Ascending aorta (tissue), 2 donors: ENCODE measurements around the gene ZNF70. TPM values are rescaled to one million over a fixed set of nuclear protein-coding genes. Genes with fewer than 3 reads are reported as not detected.

ENCODE experiments used
- DNase-seq, 2 donors: peaks; one replicate each; pipeline ENCODE4 v3.0.0-alpha.2; 2019; ENCODE audit warnings: low spot score in 2 of 2
- H3K27ac ChIP-seq, 2 donors: fragments of 200-600 bp; sonication (generic); one replicate each; pipeline ENCODE4 v1.5.1; 2016 to 2017; ENCODE audit warnings: mild to moderate bottlenecking in 1 of 2
- H3K27me3 ChIP-seq: fragments of 200-600 bp; sonication (generic); one replicate; pipeline ENCODE4 v1.5.1; 2017
- H3K36me3 ChIP-seq, 2 donors: fragments of 200-600 bp; sonication (generic); one replicate each; pipeline ENCODE4 v1.5.1; 2016
- H3K4me1 ChIP-seq, 2 donors: fragments of 200-600 bp; sonication (generic); one replicate each; pipeline ENCODE4 v1.5.1; 2016 to 2017; ENCODE audit warnings: mild to moderate bottlenecking in 1 of 2
- H3K4me3 ChIP-seq, 2 donors: fragments of 200-600 bp; sonication (generic); one replicate each; pipeline ENCODE4 v1.5.1; 2016 to 2017; ENCODE audit warnings: mild to moderate bottlenecking in 1 of 2
- H3K9me3 ChIP-seq, 2 donors: fragments of 200-600 bp; sonication (generic); one replicate each; pipeline ENCODE4 v1.5.1; 2016
- CTCF ChIP-seq, 3 experiments: fragments of 200-600 bp in 2 of 3; fragments of 450-650 bp in 1 of 3; sonication (generic) in 2 of 3; IDR thresholded peaks; one replicate each; pipeline ENCODE4 v1.5.1; 2016 to 2019; ENCODE audit warnings: antibody characterized with exemption in 3 of 3, mild to moderate bottlenecking in 1 of 3, moderate library complexity in 1 of 3
- intact Hi-C: fragments of 100-400 bp; cut with DNase I; formaldehyde crosslinking; loops from one replicate; pipeline ENCODE4 v1.15.1; 2023
- total RNA-seq: library from RNA; depleted of rRNA; stranded (reverse); fragments of >200 nt; gene quantifications from one replicate; pipeline ENCODE4 v1.1.0, GENCODE V29; 2016

ZNF70 gene
- total RNA-seq, 1 donor from 2014 or later, result 5.2 TPM

- TF ChIP-seq CTCF (IDR thresholded peaks at IDR 0.05), result no peak
- Histone ChIP-seq H3K27me3 (no peaks in the 10 kb centered on the region), H3K4me3 (no peak overlapping the region), H3K27ac (no peak overlapping the region), H3K9me3 (no peaks in the 10 kb centered on the region), H3K4me1 (no peaks in the 10 kb centered on the region), H3K36me3 (no peaks in the 10 kb centered on the region)
- intact Hi-C loops, result no loop called here
- DNase-seq, result no peak
These were observed 4.2 kb upstream of the ZNF70 start for GRCh38 chr22:23754980-23755636.

- intact Hi-C loops, result no loop called here
- no peaks in the 10 kb centered on the region for H3K36me3 ChIP-seq
- no peak for DNase-seq
- no peak for TF ChIP-seq CTCF (IDR thresholded peaks at IDR 0.05)
- no peaks in the 10 kb centered on the region for H3K9me3 ChIP-seq
- peaks cover 0 to 3% of the 10 kb centered on the region in 2 donors for H3K4me1 ChIP-seq
- no peak within 1 kb of the TSS for H3K4me3 ChIP-seq
- H3K27ac ChIP-seq, result no peak within 1 kb of the TSS
- no peaks in the 10 kb centered on the region for H3K27me3 ChIP-seq
These were observed 3.5 kb upstream of the ZNF70 start, which contains the start of gene VPREB3 for GRCh38 chr22:23754220-23754919. Gene VPREB3, minus strand, starts transcription at chr22:23754425. Its CDS starts 62 bp downstream, at chr22:23754363.

- Histone ChIP-seq H3K27me3 (no peaks in the 10 kb centered on the region), H3K9me3 (no peaks in the 10 kb centered on the region), H3K4me1 (peaks cover 0 to 3% of the 10 kb centered on the region in 2 donors), H3K4me3 (no peak overlapping the region), H3K36me3 (no peaks in the 10 kb centered on the region), H3K27ac (no peak overlapping the region)
- intact Hi-C loops, result no loop called here
- TF ChIP-seq CTCF (IDR thresholded peaks at IDR 0.05), result no peak
- no peak for DNase-seq
These were observed 2.5 kb upstream of the ZNF70 start for GRCh38 chr22:23753385-23753784.

- Histone ChIP-seq H3K9me3 (no peaks in the 10 kb centered on the region), H3K4me1 (peaks cover 0 to 3% of the 10 kb centered on the region in 2 donors), H3K27ac (no peak overlapping the region), H3K4me3 (no peak overlapping the region), H3K27me3 (no peaks in the 10 kb centered on the region), H3K36me3 (no peaks in the 10 kb centered on the region)
- intact Hi-C loops, result no loop called here
- no peak for DNase-seq
- no peak for TF ChIP-seq CTCF (IDR thresholded peaks at IDR 0.05)
These were observed 1.8 kb upstream of the ZNF70 start for GRCh38 chr22:23752750-23753149.

- no peaks in the 10 kb centered on the region for H3K9me3 ChIP-seq
- no peak overlapping the region for H3K4me3 ChIP-seq
- peaks cover 0 to 3% of the 10 kb centered on the region in 2 donors for H3K4me1 ChIP-seq
- H3K27ac ChIP-seq, result no peak overlapping the region
- no peaks in the 10 kb centered on the region for H3K36me3 ChIP-seq
- H3K27me3 ChIP-seq, result no peaks in the 10 kb centered on the region
- no peak for DNase-seq
- intact Hi-C loops, result no loop called here
- TF ChIP-seq CTCF (IDR thresholded peaks at IDR 0.05), result no peak
These were observed 1.3 kb upstream of the ZNF70 start for GRCh38 chr22:23752090-23752691.
